ENCODE results near the gene KAT6B.
"Not testable (repeated sequence)": the region's sequence is repeated elsewhere in the genome, so short reads cannot be mapped to it uniquely, and the experiment has no call there.

The KAT6B gene

DNA sequence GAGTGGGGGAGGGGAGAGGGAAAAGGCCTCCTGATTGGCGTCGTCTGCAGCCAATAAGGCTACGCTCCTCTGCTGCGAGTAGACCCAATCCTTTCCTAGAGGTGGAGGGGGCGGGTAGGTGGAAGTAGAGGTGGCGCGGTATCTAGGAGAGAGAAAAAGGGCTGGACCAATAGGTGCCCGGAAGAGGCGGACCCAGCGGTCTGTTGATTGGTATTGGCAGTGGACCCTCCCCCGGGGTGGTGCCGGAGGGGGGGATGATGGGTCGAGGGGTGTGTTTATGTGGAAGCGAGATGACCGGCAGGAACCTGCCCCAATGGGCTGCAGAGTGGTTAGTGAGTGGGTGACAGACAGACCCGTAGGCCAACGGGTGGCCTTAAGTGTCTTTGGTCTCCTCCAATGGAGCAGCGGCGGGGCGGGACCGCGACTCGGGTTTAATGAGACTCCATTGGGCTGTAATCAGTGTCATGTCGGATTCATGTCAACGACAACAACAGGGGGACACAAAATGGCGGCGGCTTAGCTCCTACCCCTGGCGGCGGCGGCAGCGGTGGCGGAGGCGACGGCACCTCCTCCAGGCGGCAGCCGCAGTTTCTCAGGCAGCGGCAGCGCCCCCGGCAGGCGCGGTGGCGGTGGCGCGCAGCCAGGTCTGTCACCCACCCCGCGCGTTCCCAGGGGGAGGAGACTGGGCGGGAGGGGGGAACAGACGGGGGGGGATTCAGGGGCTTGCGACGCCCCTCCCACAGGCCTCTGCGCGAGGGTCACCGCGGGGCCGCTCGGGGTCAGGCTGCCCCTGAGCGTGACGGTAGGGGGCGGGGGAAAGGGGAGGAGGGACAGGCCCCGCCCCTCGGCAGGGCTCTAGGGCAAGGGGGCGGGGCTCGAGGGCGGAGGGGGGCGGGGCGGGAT is at the start of gene KAT6B:
Gene KAT6B, plus strand, starts transcription at position 459 of the 903 bp plus-strand sequence. CDS start 16,258 bp downstream, outside the sequence.
- in situ Hi-C loops (cut with MboI; ENCODE audit: low pct_unique_long_range_greater_than_20kb, low sequenced_read_pairs, unreplicated experiment) = no loop called here
- DNase-seq (ENCODE audit: low spot score) = peak; percentile 98
- TF ChIP-seq, protein P1, sequence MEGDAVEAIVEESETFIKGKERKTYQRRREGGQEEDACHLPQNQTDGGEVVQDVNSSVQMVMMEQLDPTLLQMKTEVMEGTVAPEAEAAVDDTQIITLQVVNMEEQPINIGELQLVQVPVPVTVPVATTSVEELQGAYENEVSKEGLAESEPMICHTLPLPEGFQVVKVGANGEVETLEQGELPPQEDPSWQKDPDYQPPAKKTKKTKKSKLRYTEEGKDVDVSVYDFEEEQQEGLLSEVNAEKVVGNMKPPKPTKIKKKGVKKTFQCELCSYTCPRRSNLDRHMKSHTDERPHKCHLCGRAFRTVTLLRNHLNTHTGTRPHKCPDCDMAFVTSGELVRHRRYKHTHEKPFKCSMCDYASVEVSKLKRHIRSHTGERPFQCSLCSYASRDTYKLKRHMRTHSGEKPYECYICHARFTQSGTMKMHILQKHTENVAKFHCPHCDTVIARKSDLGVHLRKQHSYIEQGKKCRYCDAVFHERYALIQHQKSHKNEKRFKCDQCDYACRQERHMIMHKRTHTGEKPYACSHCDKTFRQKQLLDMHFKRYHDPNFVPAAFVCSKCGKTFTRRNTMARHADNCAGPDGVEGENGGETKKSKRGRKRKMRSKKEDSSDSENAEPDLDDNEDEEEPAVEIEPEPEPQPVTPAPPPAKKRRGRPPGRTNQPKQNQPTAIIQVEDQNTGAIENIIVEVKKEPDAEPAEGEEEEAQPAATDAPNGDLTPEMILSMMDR (IDR thresholded peaks at IDR 0.05; ENCODE audit: extremely low read depth, insufficient read depth, missing control alignments) = peak; percentile 51

DNA sequence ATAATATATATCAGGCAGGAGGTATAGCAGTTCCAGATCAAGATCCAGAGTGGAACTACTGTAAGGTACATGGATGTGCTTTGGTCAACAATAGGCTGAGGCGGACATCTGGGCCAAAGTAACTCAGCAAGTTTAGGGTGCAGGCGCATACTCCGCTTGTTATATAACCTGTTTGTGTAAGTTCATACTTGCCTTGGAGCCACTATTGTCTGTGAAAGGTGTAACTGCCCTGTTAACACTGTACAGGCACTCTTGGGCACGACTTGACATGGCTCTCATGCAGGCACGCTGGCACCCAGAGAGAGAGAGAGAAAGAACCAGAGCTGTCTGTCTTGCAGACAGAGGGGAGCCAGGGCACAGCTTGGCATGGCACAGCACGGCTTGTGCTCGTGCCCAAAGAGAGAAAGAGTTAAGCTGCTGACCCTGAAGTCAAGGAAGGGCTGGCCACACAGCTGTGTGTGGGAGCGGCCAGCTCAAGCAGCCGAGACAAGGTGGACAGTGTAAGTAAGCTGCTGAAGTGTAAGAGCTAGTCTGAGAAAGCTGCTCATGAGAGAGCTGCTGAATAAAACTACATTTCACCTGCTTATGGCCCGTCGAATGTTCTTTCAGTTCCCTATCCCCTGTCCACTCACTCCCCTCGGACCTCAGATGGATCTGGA is 47.8 kb upstream of the KAT6B start:
- TF ChIP-seq, protein P1 (IDR thresholded peaks at IDR 0.05; ENCODE audit: extremely low read depth, insufficient read depth, missing control alignments) = no peak
- in situ Hi-C loops (cut with MboI; ENCODE audit: low pct_unique_long_range_greater_than_20kb, low sequenced_read_pairs, unreplicated experiment) = no loop called here

DNA sequence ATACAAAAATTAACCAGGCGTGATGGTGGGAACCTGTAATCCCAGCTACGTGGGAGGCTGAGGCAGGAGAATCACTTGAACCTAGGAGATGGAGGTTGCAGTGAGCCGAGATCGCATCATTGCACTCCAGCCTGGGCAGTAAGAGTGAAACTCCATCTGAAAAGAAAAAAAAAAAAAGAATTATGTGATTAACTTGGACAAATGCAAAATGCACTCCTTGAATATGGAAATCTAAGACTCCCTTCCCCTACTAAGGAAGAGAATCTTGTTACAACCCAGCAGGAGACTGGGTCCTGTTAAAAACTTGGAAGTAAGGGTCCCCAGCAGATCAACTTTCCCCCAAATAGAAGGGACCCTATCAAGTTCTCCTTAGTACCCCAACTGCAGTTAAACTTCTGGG is 44.5 kb upstream of the KAT6B start:
- in situ Hi-C loops (cut with MboI; ENCODE audit: low pct_unique_long_range_greater_than_20kb, low sequenced_read_pairs, unreplicated experiment); DNase-seq (ENCODE audit: low spot score): not testable (repeated sequence)

More for the DNA sequence above, 47.8 kb upstream of the KAT6B start:
- no peak for DNase-seq (ENCODE audit: low spot score)

DNA sequence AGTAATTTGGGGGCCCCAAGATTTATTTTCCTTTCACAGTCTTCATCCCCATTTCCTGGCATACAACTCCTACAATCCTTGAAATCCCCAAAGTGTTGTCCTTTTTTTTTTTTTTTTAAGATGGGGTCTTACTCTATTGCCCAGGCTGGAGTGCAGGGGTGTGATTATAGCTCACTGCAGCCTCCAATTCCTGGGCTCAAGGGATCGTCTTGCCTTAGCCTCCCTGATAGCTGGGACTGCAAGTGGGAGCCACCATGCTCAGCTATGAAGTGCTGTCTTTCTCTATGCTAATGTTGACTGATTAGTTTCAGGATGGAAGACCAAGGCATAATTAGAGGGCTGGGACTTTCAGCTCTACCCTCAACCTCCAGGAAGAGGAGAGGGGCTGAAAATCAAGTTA is 41.9 kb upstream of the KAT6B start:
- no peak for DNase-seq (ENCODE audit: low spot score)
- in situ Hi-C loops (cut with MboI; ENCODE audit: low pct_unique_long_range_greater_than_20kb, low sequenced_read_pairs, unreplicated experiment) = no loop called here
- TF ChIP-seq, protein P1 (IDR thresholded peaks at IDR 0.05; ENCODE audit: extremely low read depth, insufficient read depth, missing control alignments) = no peak

DNA sequence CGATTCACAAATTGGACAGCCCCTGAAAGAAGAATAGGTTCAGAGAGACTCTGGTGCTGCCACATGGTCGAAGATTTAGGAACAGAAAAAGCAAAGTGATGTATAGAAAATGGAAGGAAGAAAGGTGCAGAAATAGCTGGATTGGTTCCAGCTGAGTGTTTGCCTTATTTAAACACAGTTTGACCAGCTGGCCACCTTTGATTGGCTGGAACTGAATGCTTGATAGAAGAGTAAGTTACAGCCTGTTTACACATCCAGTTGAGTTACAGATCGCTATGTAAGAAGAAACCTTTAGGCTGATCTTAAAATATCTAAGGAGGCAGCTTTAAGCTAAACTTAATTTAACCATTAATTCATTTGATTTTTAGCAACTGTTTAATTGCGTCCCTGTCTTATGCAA is 40.3 kb upstream of the KAT6B start:
- DNase-seq (ENCODE audit: low spot score) = no peak
- TF ChIP-seq, protein P1 (IDR thresholded peaks at IDR 0.05; ENCODE audit: extremely low read depth, insufficient read depth, missing control alignments) = no peak
- in situ Hi-C loops (cut with MboI; ENCODE audit: low pct_unique_long_range_greater_than_20kb, low sequenced_read_pairs, unreplicated experiment) = no loop called here

DNA sequence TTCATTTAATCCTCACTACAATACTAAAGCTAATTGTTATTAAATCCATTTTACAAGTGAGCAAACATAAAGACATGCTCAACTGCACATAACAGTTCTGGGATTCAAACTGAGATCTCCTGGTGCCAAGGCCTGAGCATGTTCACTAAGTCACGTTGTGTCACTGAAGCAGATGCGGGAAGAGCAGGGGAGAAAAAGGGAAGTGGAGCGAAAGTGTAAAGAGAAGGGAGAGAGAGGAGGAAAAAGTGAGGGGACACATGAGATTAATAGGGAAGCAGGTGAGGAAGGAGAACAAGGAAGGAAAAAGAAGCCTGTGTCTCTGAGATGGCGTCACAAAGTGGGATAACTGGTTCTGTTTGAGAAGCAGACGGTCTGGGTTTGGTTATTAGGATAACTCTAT is 38.9 kb upstream of the KAT6B start:
- no peak for DNase-seq (ENCODE audit: low spot score)
- TF ChIP-seq, protein P1 (IDR thresholded peaks at IDR 0.05; ENCODE audit: extremely low read depth, insufficient read depth, missing control alignments) = no peak
- in situ Hi-C loops (cut with MboI; ENCODE audit: low pct_unique_long_range_greater_than_20kb, low sequenced_read_pairs, unreplicated experiment) = no loop called here

DNA sequence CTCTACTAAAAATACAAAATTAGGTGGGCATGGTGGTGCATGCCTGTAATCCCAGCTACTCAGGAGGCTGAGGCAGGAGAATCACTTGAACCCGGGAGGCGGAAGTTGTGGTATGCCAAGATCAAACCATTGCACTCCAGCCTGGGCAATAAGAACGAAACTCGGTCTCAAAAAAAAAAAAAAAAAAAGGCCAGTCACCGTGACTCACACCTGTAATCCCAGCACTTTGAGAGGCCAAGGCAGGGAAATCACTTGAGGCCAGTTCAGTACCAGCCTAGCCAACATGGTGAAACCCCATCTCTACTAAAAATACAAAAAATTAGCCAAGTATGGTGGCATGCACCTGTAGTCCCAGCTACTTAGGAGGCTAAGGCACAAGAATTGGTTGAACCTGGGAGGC is 34.4 kb upstream of the KAT6B start:
- DNase-seq (ENCODE audit: low spot score); in situ Hi-C loops (cut with MboI; ENCODE audit: low pct_unique_long_range_greater_than_20kb, low sequenced_read_pairs, unreplicated experiment): not testable (repeated sequence)
